HEK293 (cell line): ENCODE measurements around the gene PPIP5K2.

Experiments
- BCL11A ChIP-seq: fragments of 450-650 bp; formaldehyde crosslinking; IDR thresholded peaks from 2 replicates; pipeline ENCODE4 v1.5.1; 2016; ENCODE audit warnings: low read depth, missing biosample characterization, missing genetic modification characterization
- IKZF3 ChIP-seq: fragments of 450-650 bp; IDR thresholded peaks from 2 replicates; pipeline ENCODE4 v1.5.0; 2018; ENCODE audit warnings: missing biosample characterization, mild to moderate bottlenecking, missing genetic modification characterization, moderate library complexity
- KLF16 ChIP-seq: fragments of 450-650 bp; formaldehyde crosslinking; IDR thresholded peaks from 2 replicates; pipeline ENCODE4 v1.5.1; 2017; ENCODE audit warnings: missing biosample characterization, missing genetic modification characterization
- MEIS1 ChIP-seq: sonication (generic); formaldehyde crosslinking; IDR thresholded peaks from 2 replicates; pipeline ENCODE4 v1.8.1; 2022; ENCODE audit warnings: missing genetic modification reagents, mild to moderate bottlenecking, borderline replicate concordance
- MZF1 ChIP-seq: fragments of 450-650 bp; formaldehyde crosslinking; IDR thresholded peaks from 2 replicates; pipeline ENCODE4 v1.5.1; 2017; ENCODE audit warnings: missing biosample characterization, missing genetic modification characterization, borderline replicate concordance
- PATZ1 ChIP-seq: fragments of 450-650 bp; formaldehyde crosslinking; IDR thresholded peaks from 2 replicates; pipeline ENCODE4 v1.5.1; 2016; ENCODE audit warnings: missing biosample characterization, missing genetic modification characterization
- SALL2 ChIP-seq: fragments of 450-650 bp; formaldehyde crosslinking; IDR thresholded peaks from 2 replicates; pipeline ENCODE4 v1.5.0; 2017; ENCODE audit warnings: missing biosample characterization, mild to moderate bottlenecking, missing genetic modification characterization, borderline replicate concordance
- YY1 ChIP-seq: fragments of 450-650 bp; formaldehyde crosslinking; IDR thresholded peaks from 2 replicates; pipeline ENCODE4 v1.5.1; 2018; ENCODE audit warnings: missing biosample characterization, missing genetic modification characterization
- ZBTB11 ChIP-seq: fragments of 450-650 bp; formaldehyde crosslinking; conservative IDR thresholded peaks from 2 replicates; pipeline ENCODE4 v1.5.1; 2016; ENCODE audit warnings: low read depth, missing biosample characterization, missing genetic modification characterization
- ZBTB17 ChIP-seq: fragments of 450-650 bp; formaldehyde crosslinking; IDR thresholded peaks from 2 replicates; pipeline ENCODE4 v1.5.1; 2016; ENCODE audit warnings: missing biosample characterization, missing genetic modification characterization
- ZEB2 ChIP-seq: fragments of 450-650 bp; formaldehyde crosslinking; IDR thresholded peaks from 2 replicates; pipeline ENCODE4 v1.5.1; 2016; ENCODE audit warnings: missing biosample characterization, missing genetic modification characterization
- ZFP37 ChIP-seq: fragments of 450-650 bp; formaldehyde crosslinking; IDR thresholded peaks from 2 replicates; pipeline ENCODE4 v1.5.1; 2016; ENCODE audit warnings: missing biosample characterization, missing genetic modification characterization
- ZIC2 ChIP-seq: fragments of 450-650 bp; formaldehyde crosslinking; IDR thresholded peaks from 2 replicates; pipeline ENCODE4 v1.5.1; 2016; ENCODE audit warnings: missing biosample characterization, missing genetic modification characterization
- ZNF18 ChIP-seq: fragments of 450-650 bp; formaldehyde crosslinking; IDR thresholded peaks from 2 replicates; pipeline ENCODE4 v1.5.1; 2016; ENCODE audit warnings: missing biosample characterization, missing genetic modification characterization
- ZNF19 ChIP-seq: fragments of 450-650 bp; formaldehyde crosslinking; IDR thresholded peaks from 2 replicates; pipeline ENCODE4; 2016; ENCODE audit warnings: missing biosample characterization, missing genetic modification characterization, low read depth
- ZNF24 ChIP-seq: fragments of 450-650 bp; formaldehyde crosslinking; IDR thresholded peaks from 2 replicates; pipeline ENCODE4 v1.5.1; 2016; ENCODE audit warnings: missing biosample characterization, missing genetic modification characterization
- ZNF391 ChIP-seq: fragments of 450-650 bp; formaldehyde crosslinking; IDR thresholded peaks from 2 replicates; pipeline ENCODE4 v1.5.1; 2016; ENCODE audit warnings: low read depth, missing biosample characterization, missing genetic modification characterization, borderline replicate concordance
- ZNF394 ChIP-seq: fragments of 450-650 bp; formaldehyde crosslinking; IDR thresholded peaks from 2 replicates; pipeline ENCODE4 v1.5.1; 2016; ENCODE audit warnings: missing biosample characterization, missing genetic modification characterization, mild to moderate bottlenecking, moderate library complexity, borderline replicate concordance
- ZNF423 ChIP-seq: fragments of 450-650 bp; formaldehyde crosslinking; IDR thresholded peaks from 2 replicates; pipeline ENCODE4 v1.5.1; 2016; ENCODE audit warnings: missing biosample characterization, missing genetic modification characterization
- ZNF501 ChIP-seq: fragments of 450-650 bp; formaldehyde crosslinking; IDR thresholded peaks from 2 replicates; pipeline ENCODE4 v1.5.1; 2016; ENCODE audit warnings: missing biosample characterization, missing genetic modification characterization
- ZNF514 ChIP-seq: fragments of 450-650 bp; formaldehyde crosslinking; IDR thresholded peaks from 2 replicates; pipeline ENCODE4 v1.5.1; 2016; ENCODE audit warnings: missing biosample characterization, missing genetic modification characterization
- ZNF571 ChIP-seq: fragments of 450-650 bp; formaldehyde crosslinking; IDR thresholded peaks from 2 replicates; pipeline ENCODE4 v1.5.0; 2017; ENCODE audit warnings: missing biosample characterization, missing genetic modification characterization
- ZNF580 ChIP-seq: fragments of 450-650 bp; formaldehyde crosslinking; IDR thresholded peaks from 2 replicates; pipeline ENCODE4 v1.5.1; 2016; ENCODE audit warnings: missing biosample characterization, missing genetic modification characterization
- ZNF658 ChIP-seq: fragments of 450-650 bp; formaldehyde crosslinking; IDR thresholded peaks from 2 replicates; pipeline ENCODE4; 2016; ENCODE audit warnings: missing biosample characterization, missing genetic modification characterization
- ZNF664 ChIP-seq: fragments of 450-650 bp; formaldehyde crosslinking; IDR thresholded peaks from 2 replicates; pipeline ENCODE4 v1.5.1; 2016; ENCODE audit warnings: missing biosample characterization, missing genetic modification characterization
- ZNF692 ChIP-seq: fragments of 450-650 bp; formaldehyde crosslinking; IDR thresholded peaks from 2 replicates; pipeline ENCODE4 v1.5.1; 2016; ENCODE audit warnings: missing biosample characterization, missing genetic modification characterization
- ZNF704 ChIP-seq: fragments of 450-650 bp; formaldehyde crosslinking; IDR thresholded peaks from 2 replicates; pipeline ENCODE4 v1.5.1; 2016; ENCODE audit warnings: missing biosample characterization, missing genetic modification characterization
- ZNF777 ChIP-seq: fragments of 450-650 bp; formaldehyde crosslinking; IDR thresholded peaks from 2 replicates; pipeline ENCODE4 v1.5.1; 2017; ENCODE audit warnings: missing biosample characterization, missing genetic modification characterization, borderline replicate concordance
- ZXDB ChIP-seq: fragments of 450-650 bp; formaldehyde crosslinking; IDR thresholded peaks from 2 replicates; pipeline ENCODE4 v1.5.1; 2016; ENCODE audit warnings: missing biosample characterization, missing genetic modification characterization

The PPIP5K2 gene

GRCh38 chr5:103258957-103259704 lies 139.0 kb downstream of the PPIP5K2 start (continued):
- no peak for TF ChIP-seq ZNF658 (tag by site-specific recombination)
- peak; percentile 32; the same call in 1 of the 2 replicates for TF ChIP-seq ZFP37 (tag by site-specific recombination)
- no peak for TF ChIP-seq ZNF704 (tag by site-specific recombination)
- TF ChIP-seq ZNF664 (tag by site-specific recombination): no peak
- no peak for TF ChIP-seq ZNF19 (tag by site-specific recombination)
- TF ChIP-seq MZF1 (tag by site-specific recombination): peak; percentile 8; the same call in 1 of the 2 replicates
- TF ChIP-seq ZNF18: no peak
- peak; percentile 59 for TF ChIP-seq ZBTB11 (tag by site-specific recombination)
- TF ChIP-seq ZXDB (tag by site-specific recombination): peak; percentile 29; the same call in 1 of the 2 replicates
- TF ChIP-seq ZBTB17 (tag by site-specific recombination): peak; percentile 51
- TF ChIP-seq ZNF24 (tag by site-specific recombination): peak; percentile 61; the same call in 1 of the 2 replicates
- TF ChIP-seq IKZF3: peak; percentile 34; the same call in 1 of the 2 replicates
- no peak for TF ChIP-seq SALL2
- TF ChIP-seq ZEB2: peak; percentile 80
- TF ChIP-seq ZNF514 (tag by site-specific recombination): no peak
- 0 out of 2 replicates have a peak, but pooled peaks have one; percentile 12 for TF ChIP-seq ZNF580 (tag by site-specific recombination)
- peak; percentile 65; the same call in 1 of the 2 replicates for TF ChIP-seq ZNF777 (tag by site-specific recombination)
- 0 out of 2 replicates have a peak, but pooled peaks have one; percentile 13 for TF ChIP-seq MEIS1
- no peak; the same call in 1 of the 2 replicates for TF ChIP-seq YY1 (tag by site-specific recombination)
- 0 out of 2 replicates have a peak, but pooled peaks have one; percentile 14 for TF ChIP-seq BCL11A (tag by site-specific recombination)
- TF ChIP-seq ZNF423 (tag by site-specific recombination): peak; percentile 96
- TF ChIP-seq KLF16 (tag by site-specific recombination): 0 out of 2 replicates have a peak, but pooled peaks have one; percentile 8
- peak; percentile 63; the same call in 1 of the 2 replicates for TF ChIP-seq ZNF394 (tag by site-specific recombination)
- no peak for TF ChIP-seq ZNF571 (tag by site-specific recombination)
- TF ChIP-seq ZIC2 (tag by site-specific recombination): peak; percentile 76
- peak; percentile 45; the same call in 1 of the 2 replicates for TF ChIP-seq ZNF391 (tag by site-specific recombination)
- peak; percentile 8; the same call in 1 of the 2 replicates for TF ChIP-seq ZNF501 (tag by site-specific recombination)
- TF ChIP-seq PATZ1 (tag by site-specific recombination): peak; percentile 74; the same call in 1 of the 2 replicates
- peak; percentile 90 for TF ChIP-seq ZNF692 (tag by site-specific recombination)
